IPS-18a (cell line): Measurements from ENCODE around the gene SPTLC1.

Source experiments
- H3K27ac ChIP-seq: one replicate; pipeline ENCODE4 v1.5.1; 2013; ENCODE audit warnings: low read length
- H3K27me3 ChIP-seq: one replicate; pipeline ENCODE4 v1.6.1; 2013; ENCODE audit warnings: mild to moderate bottlenecking, low read length; ENCODE audit not compliant: control insufficient read depth, insufficient read depth
- H3K36me3 ChIP-seq: one replicate; pipeline ENCODE4 v1.6.1; 2013; ENCODE audit warnings: low read depth, low read length; ENCODE audit not compliant: control insufficient read depth
- H3K4me1 ChIP-seq: one replicate; pipeline ENCODE4 v1.6.1; 2013; ENCODE audit warnings: low read depth, low read length; ENCODE audit not compliant: control insufficient read depth
- H3K4me3 ChIP-seq: one replicate; pipeline ENCODE4 v1.5.1; 2013; ENCODE audit warnings: low read length
- H3K9ac ChIP-seq: one replicate; pipeline ENCODE4 v1.6.1; 2013; ENCODE audit warnings: mild to moderate bottlenecking, low read length, moderate library complexity
- H3K9me3 ChIP-seq: one replicate; pipeline ENCODE4 v1.6.1; 2013; ENCODE audit warnings: low read depth, low read length; ENCODE audit not compliant: control insufficient read depth

SPTLC1 gene

DNA sequence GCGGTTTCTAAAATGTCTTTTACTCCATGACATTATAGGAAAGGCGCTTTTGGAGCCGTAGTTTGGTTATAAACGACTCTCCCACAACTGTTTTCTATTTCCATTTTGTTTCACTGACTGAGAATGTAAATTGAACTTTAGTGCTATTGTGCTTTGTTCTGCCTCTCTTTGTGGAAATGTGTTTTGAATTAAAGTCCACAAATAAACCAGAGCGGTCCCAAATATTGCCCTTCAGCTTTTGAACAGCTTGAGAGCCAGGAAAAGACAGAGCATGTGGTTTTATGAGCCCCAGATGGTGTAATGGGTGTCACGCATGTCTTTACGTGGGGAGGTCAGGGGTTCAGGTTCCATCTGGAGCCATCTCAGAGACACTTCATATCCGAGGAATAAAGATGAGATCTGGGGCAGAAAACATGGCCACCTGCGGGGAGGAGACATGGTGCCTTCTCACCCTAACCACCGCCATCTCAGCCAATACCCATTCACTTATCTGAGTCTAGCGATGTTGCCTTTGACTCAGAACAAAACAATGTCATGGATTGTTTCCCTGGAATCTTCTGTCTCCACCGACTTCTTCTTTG lies 122.7 kb downstream of the SPTLC1 start:
- no peak overlapping the region for H3K4me3 ChIP-seq
- no peak overlapping the region for H3K9ac ChIP-seq
- no peaks in the 10 kb centered on the region for H3K9me3 ChIP-seq
- H3K4me1 ChIP-seq, result no peaks in the 10 kb centered on the region
- H3K36me3 ChIP-seq, result no peaks in the 10 kb centered on the region
- H3K27ac ChIP-seq, result no peak overlapping the region
- H3K27me3 ChIP-seq, result no peaks in the 10 kb centered on the region

DNA sequence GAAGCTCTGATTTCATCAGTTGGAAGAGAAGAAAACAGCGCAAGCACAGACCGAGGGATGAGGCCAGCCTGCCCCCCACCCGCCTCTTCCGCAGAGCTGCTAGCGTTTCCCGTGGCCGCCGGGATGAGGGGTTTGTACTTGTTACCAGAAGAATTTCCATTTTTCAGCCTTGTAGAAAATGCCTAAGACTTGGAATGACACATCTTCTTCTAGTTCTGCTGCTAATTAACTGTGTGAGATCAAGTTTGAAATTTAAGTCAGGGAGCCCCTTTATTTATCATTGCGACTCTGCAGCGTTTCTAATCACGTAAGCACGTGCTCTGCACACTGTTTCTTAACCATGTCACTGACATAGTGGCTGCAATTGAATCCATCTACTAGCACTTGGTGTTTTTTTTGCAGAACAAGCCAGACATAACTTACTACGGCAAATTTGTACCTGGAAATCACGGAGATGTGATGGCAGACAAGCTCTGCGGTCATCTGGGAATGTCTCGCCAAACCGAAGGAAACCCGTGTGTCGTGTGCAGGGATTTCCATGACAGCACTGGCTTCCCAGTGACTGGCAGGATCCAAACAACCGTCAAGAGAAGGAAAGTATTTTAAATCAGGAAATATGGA lies 123.4 kb downstream of the SPTLC1 start:
- H3K4me1 ChIP-seq, result no peaks in the 10 kb centered on the region
- no peaks in the 10 kb centered on the region for H3K27me3 ChIP-seq
- no peaks in the 10 kb centered on the region for H3K9me3 ChIP-seq

DNA sequence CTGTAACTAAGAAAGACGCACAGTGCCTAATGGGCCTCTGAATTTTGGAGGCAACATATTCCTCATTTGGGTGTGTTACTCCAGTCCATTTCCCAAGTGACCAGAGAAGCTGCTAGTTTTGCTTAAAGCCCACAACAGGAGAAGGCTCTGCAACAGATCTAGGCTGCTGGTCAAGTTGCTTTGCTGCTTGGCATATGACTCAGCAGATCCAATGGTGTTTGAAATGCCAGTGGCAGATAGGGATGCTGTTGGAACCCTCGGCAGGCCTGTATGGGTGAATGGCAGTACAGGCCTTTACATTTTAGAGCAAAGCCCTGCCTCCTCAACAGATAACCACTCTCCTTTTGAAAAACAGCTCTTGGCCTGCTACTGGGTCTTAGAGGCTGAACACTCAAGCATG lies 129.0 kb downstream of the SPTLC1 start:
- Histone ChIP-seq H3K27ac (no peak overlapping the region), H3K9ac (no peak overlapping the region), H3K27me3 (no peaks in the 10 kb centered on the region), H3K4me1 (no peaks in the 10 kb centered on the region), H3K9me3 (no peaks in the 10 kb centered on the region), H3K4me3 (no peak overlapping the region), H3K36me3 (no peaks in the 10 kb centered on the region)

More for the DNA sequence above, 123.4 kb downstream of the SPTLC1 start:
- H3K9ac ChIP-seq, result no peak overlapping the region
- H3K4me3 ChIP-seq, result no peak overlapping the region
- H3K36me3 ChIP-seq, result no peaks in the 10 kb centered on the region
- H3K27ac ChIP-seq, result no peak overlapping the region

DNA sequence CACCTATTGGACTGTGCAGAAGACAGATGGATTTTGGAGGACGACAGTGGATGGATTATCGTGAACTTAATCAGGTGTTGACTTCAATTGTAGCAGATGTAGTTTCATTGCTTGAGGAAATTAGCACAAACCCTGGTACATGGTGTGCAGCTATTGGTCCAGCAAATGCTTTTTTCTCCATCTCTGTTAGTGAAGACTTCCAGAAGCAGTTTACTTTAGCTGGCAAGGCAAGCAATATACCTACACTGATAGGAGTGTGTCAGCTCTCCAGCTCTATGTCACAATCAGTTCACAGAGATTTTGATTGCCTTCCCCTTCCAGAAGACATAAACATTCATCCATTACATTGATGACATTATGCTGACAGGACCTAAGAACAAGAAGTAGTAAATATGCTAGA lies 129.5 kb downstream of the SPTLC1 start:
- no peak overlapping the region for H3K9ac ChIP-seq
- no peak overlapping the region for H3K4me3 ChIP-seq
- no peaks in the 10 kb centered on the region for H3K36me3 ChIP-seq
- no peaks in the 10 kb centered on the region for H3K9me3 ChIP-seq
- no peaks in the 10 kb centered on the region for H3K27me3 ChIP-seq
- no peaks in the 10 kb centered on the region for H3K4me1 ChIP-seq
- no peak overlapping the region for H3K27ac ChIP-seq
